Breast epithelium (tissue), 3 donors: Measurements from ENCODE around the gene IKZF2.

Experiments used
- CTCF ChIP-seq, 3 donors: fragments of 450-650 bp; IDR thresholded peaks; one replicate each; pipeline ENCODE4 v1.5.1; 2016 to 2017; ENCODE audit warnings: antibody characterized with exemption in 3 of 3, mild to moderate bottlenecking in 3 of 3, moderate library complexity in 3 of 3
- POLR2AphosphoS5 ChIP-seq, 3 donors: sonication (generic); formaldehyde crosslinking; IDR thresholded peaks; one replicate each; pipeline ENCODE4 v1.6.1; 2017; ENCODE audit warnings: antibody characterized with exemption in 3 of 3

- TF ChIP-seq CTCF (IDR thresholded peaks at IDR 0.05) (no peak), POLR2AphosphoS5 (IDR thresholded peaks at IDR 0.05) (no peak)
These were observed 176.1 kb downstream of the IKZF2 start for GRCh38 chr2:212975333-212975732.
